HUDEP-2 (cell line): Measurements from ENCODE around the gene CLSTN2.

ENCODE experiments used
- DNase-seq, 76 experiments: peaks; one replicate each; lab custom pipeline; 2025; ENCODE audit not compliant: unreplicated experiment in 76 of 76; lab: John Stamatoyannopoulos, UW

Gene CLSTN2

GRCh38 chr3:140143367-140144069 lies 208.5 kb downstream of the CLSTN2 start:
- no peak for DNase-seq

- no peak for DNase-seq
Measured at GRCh38 chr3:140145528-140145927, 210.5 kb downstream of the CLSTN2 start.

- no peak for DNase-seq
Measured at GRCh38 chr3:140146668-140147067, 211.7 kb downstream of the CLSTN2 start.

- no peak for DNase-seq
Measured at GRCh38 chr3:140147965-140148490, 213.0 kb downstream of the CLSTN2 start.

- DNase-seq = no peak
Measured at GRCh38 chr3:140148824-140149390, 213.9 kb downstream of the CLSTN2 start.

GRCh38 chr3:140151321-140151720 lies 216.3 kb downstream of the CLSTN2 start:
- DNase-seq = no peak

GRCh38 chr3:140152851-140153639 lies 218.1 kb downstream of the CLSTN2 start:
- no peak for DNase-seq

- DNase-seq = no peak
Measured at GRCh38 chr3:140153736-140154135, 218.8 kb downstream of the CLSTN2 start.

GRCh38 chr3:140157161-140157560 lies 222.2 kb downstream of the CLSTN2 start:
- DNase-seq = no peak

- DNase-seq = no peak
Measured at GRCh38 chr3:140159646-140160045, 224.7 kb downstream of the CLSTN2 start.

GRCh38 chr3:140160553-140160952 lies 225.6 kb downstream of the CLSTN2 start:
- no peak for DNase-seq

- no peak for DNase-seq
Measured at GRCh38 chr3:140162551-140162950, 227.6 kb downstream of the CLSTN2 start.

- DNase-seq = no peak
Measured at GRCh38 chr3:140163159-140163763, 228.3 kb downstream of the CLSTN2 start.

GRCh38 chr3:140164156-140164555 lies 229.2 kb downstream of the CLSTN2 start:
- no peak for DNase-seq

GRCh38 chr3:140164922-140165590 lies 230.1 kb downstream of the CLSTN2 start:
- DNase-seq = no peak

GRCh38 chr3:140165781-140166180 lies 230.8 kb downstream of the CLSTN2 start:
- DNase-seq = no peak

- no peak for DNase-seq
Measured at GRCh38 chr3:140166861-140167599, 232.0 kb downstream of the CLSTN2 start.

- no peak for DNase-seq
Measured at GRCh38 chr3:140167600-140168281, 232.8 kb downstream of the CLSTN2 start.

- DNase-seq = no peak
Measured at GRCh38 chr3:140170612-140171011, 235.6 kb downstream of the CLSTN2 start.
